CD14-positive monocyte (primary cell): ENCODE data around the gene CNTNAP2. TPM values are rescaled to one million over a fixed set of nuclear protein-coding genes. Genes with fewer than 3 reads are reported as not detected.

ENCODE experiments used
- DNase-seq, 3 donors: peaks; one replicate each; pipeline ENCODE4 v3.0.0-alpha.2; 2011 to 2022
- H2AFZ ChIP-seq: 2 replicates; pipeline ENCODE4 v1.6.0; 2012; ENCODE audit warnings: mild to moderate bottlenecking, low read depth, low read length, inconsistent platforms; ENCODE audit not compliant: insufficient read depth, poor library complexity, severe bottlenecking
- H3K27ac ChIP-seq, 2 donors: 1 replicate in 1 of 2; 2 replicates in 1 of 2; pipeline ENCODE4 v1.5.1; 2012 to 2013; ENCODE audit warnings: low read length in 2 of 2, control low read depth in 1 of 2, inconsistent platforms in 1 of 2, low read depth in 1 of 2, mild to moderate bottlenecking in 1 of 2
- H3K27me3 ChIP-seq, 2 donors: one replicate each; pipeline versions ENCODE4 v1.6.0 to v1.6.1; 2011 to 2013; ENCODE audit warnings: low read length in 2 of 2; ENCODE audit not compliant: control insufficient read depth in 2 of 2, insufficient read depth in 2 of 2
- H3K36me3 ChIP-seq, 2 donors: replicated peaks in 1 of 2; 1 replicate in 1 of 2; 2 replicates in 1 of 2; pipeline versions ENCODE4 v1.5.1 to v1.6.1; 2012 to 2013; ENCODE audit warnings: low read length in 2 of 2, control low read depth in 1 of 2, inconsistent platforms in 1 of 2, mild to moderate bottlenecking in 1 of 2; ENCODE audit not compliant: insufficient read depth in 2 of 2, control insufficient read depth in 1 of 2
- H3K4me1 ChIP-seq, 2 donors: 1 replicate in 1 of 2; 2 replicates in 1 of 2; pipeline versions ENCODE4 v1.5.1 to v1.6.1; 2012 to 2013; ENCODE audit warnings: low read length in 2 of 2, control low read depth in 1 of 2, inconsistent platforms in 1 of 2, mild to moderate bottlenecking in 1 of 2, moderate library complexity in 1 of 2; ENCODE audit not compliant: insufficient read depth in 2 of 2, control insufficient read depth in 1 of 2
- H3K4me2 ChIP-seq: replicated peaks from 2 replicates; pipeline ENCODE3; 2012; ENCODE audit warnings: low read length, moderate library complexity, mild to moderate bottlenecking; ENCODE audit not compliant: poor library complexity, severe bottlenecking; ENCODE audit errors: extremely low read depth
- H3K4me3 ChIP-seq, 3 experiments: fragments of 200-600 bp in 1 of 3; sonication (generic) in 1 of 3; replicated peaks in 1 of 3; 1 replicate in 2 of 3; 2 replicates in 1 of 3; pipeline ENCODE4 v1.5.1; 2011 to 2013; ENCODE audit warnings: low read length in 3 of 3, mild to moderate bottlenecking in 3 of 3, control low read depth in 2 of 3, low read depth in 2 of 3, inconsistent platforms in 1 of 3, moderate library complexity in 1 of 3
- H3K79me2 ChIP-seq: 2 replicates; pipeline ENCODE4 v1.6.0; 2012; ENCODE audit warnings: mild to moderate bottlenecking, control low read depth, inconsistent platforms, low read length, moderate library complexity; ENCODE audit not compliant: insufficient read depth
- H3K9ac ChIP-seq: 2 replicates; pipeline ENCODE4 v1.6.0; 2017; ENCODE audit warnings: low read length, mild to moderate bottlenecking; ENCODE audit not compliant: insufficient read depth, poor library complexity, severe bottlenecking
- H3K9me3 ChIP-seq, 2 donors: replicated peaks in 1 of 2; 1 replicate in 1 of 2; 2 replicates in 1 of 2; pipeline versions ENCODE4 v1.5.1 to v1.6.1; 2012 to 2013; ENCODE audit warnings: low read length in 2 of 2, control low read depth in 1 of 2; ENCODE audit not compliant: control insufficient read depth in 1 of 2, insufficient read depth in 1 of 2
- H4K20me1 ChIP-seq: 2 replicates; pipeline ENCODE4 v1.6.0; 2012; ENCODE audit warnings: mild to moderate bottlenecking, low read length, control low read depth, moderate library complexity; ENCODE audit not compliant: insufficient read depth
- H3K27ac Mint-ChIP-seq, 7 donors: one replicate each; pipeline ENCODE4 v1.8.0; 2020; ENCODE audit warnings: mild to moderate bottlenecking in 7 of 7, mixed read lengths in 7 of 7, moderate library complexity in 6 of 7, inconsistent platforms in 2 of 7
- H3K27me3 Mint-ChIP-seq, 3 donors: one replicate each; pipeline ENCODE4 v1.8.0; 2021 to 2022; ENCODE audit warnings: low read depth in 3 of 3, mild to moderate bottlenecking in 3 of 3, mixed read lengths in 3 of 3, moderate library complexity in 3 of 3, inconsistent platforms in 1 of 3
- H3K36me3 Mint-ChIP-seq, 2 donors: one replicate each; pipeline ENCODE4 v1.8.0; 2020; ENCODE audit warnings: mixed read lengths in 2 of 2, inconsistent platforms in 1 of 2, mild to moderate bottlenecking in 1 of 2
- H3K4me1 Mint-ChIP-seq: one replicate; pipeline ENCODE4 v1.8.0; 2020; ENCODE audit warnings: mild to moderate bottlenecking, mixed read lengths
- H3K4me3 Mint-ChIP-seq, 2 donors: one replicate each; pipeline ENCODE4 v1.8.0; 2020; ENCODE audit warnings: mild to moderate bottlenecking in 2 of 2, mixed read lengths in 2 of 2, moderate library complexity in 1 of 2
- H3K9me3 Mint-ChIP-seq, 7 donors: one replicate each; pipeline ENCODE4 v1.8.0; 2020 to 2022; ENCODE audit warnings: mixed read lengths in 7 of 7, mild to moderate bottlenecking in 6 of 7, moderate library complexity in 6 of 7, inconsistent platforms in 2 of 7
- CTCF ChIP-seq: fragments of 200-600 bp; IDR thresholded peaks from one replicate; pipeline ENCODE4 v1.8.0; 2022; ENCODE audit warnings: antibody characterized with exemption, mild to moderate bottlenecking
- WGBS: methylation state at CpG from one replicate; pipeline ENCODE4 v1.1.5; 2013; ENCODE audit warnings: missing lambda C conversion rate; ENCODE audit not compliant: insufficient coverage; 5-methylcytosine and 5-hydroxymethylcytosine counted together
- intact Hi-C, 2 donors: fragments of 100-400 bp; cut with micrococcal nuclease; formaldehyde crosslinking; loops; one replicate each; pipeline versions ENCODE4 v1.15.0 to v1.15.1; 2023
- polyA plus RNA-seq, 3 donors: library from polyadenylated mRNA; depleted of rRNA in 1 of 3; unstranded in 2 of 3; stranded (reverse) in 1 of 3; fragments of 300-500 nt in 2 of 3; fragments of >200 nt in 1 of 3; fragmentation: Illumina TruSeq in 2 of 3; gene quantifications; 1 replicate in 2 of 3; 2 replicates in 1 of 3; pipeline ENCODE4 v1.2.3, GENCODE V29; 2012 to 2021

Gene CNTNAP2
- polyA plus RNA-seq, 3 donors: 0.01 TPM; not detected in 2

- peaks cover 0 to 3% (median 3%) of the 10 kb centered on the region in 3 donors for H3K27me3 Mint-ChIP-seq
- Histone ChIP-seq H3K9me3 (peaks cover 0 to 1% of the 10 kb centered on the region in 2 donors), H3K27me3 (no peaks in the 10 kb centered on the region), H2AFZ (no peak overlapping the region), H3K79me2 (no peaks in the 10 kb centered on the region), H3K36me3 (no peaks in the 10 kb centered on the region), H3K4me3 (no peak overlapping the region), H3K4me1 (no peaks in the 10 kb centered on the region), H3K9ac (no peak overlapping the region), H3K4me2 (no peak overlapping the region), H3K27ac (no peak overlapping the region), H4K20me1 (no peaks in the 10 kb centered on the region)
- no peak overlapping the region for H3K27ac Mint-ChIP-seq
- intact Hi-C loops: no loop called here
- H3K9me3 Mint-ChIP-seq: peaks cover 0 to 4% (median under 1%) of the 10 kb centered on the region in 7 donors
- H3K4me3 Mint-ChIP-seq: no peak overlapping the region
- H3K36me3 Mint-ChIP-seq: no peaks in the 10 kb centered on the region
- TF ChIP-seq CTCF: no peak
- WGBS: 97% methylated on average over 4 of the region's 7 CpGs
- DNase-seq: no peak
- peaks cover 5% of the 10 kb centered on the region for H3K4me1 Mint-ChIP-seq
These were observed 2128.8 kb downstream of the CNTNAP2 start for GRCh38 chr7:148245381-148245780.

- Histone ChIP-seq H2AFZ (no peak overlapping the region), H3K4me3 (no peak overlapping the region), H3K27me3 (no peaks in the 10 kb centered on the region), H3K4me2 (no peak overlapping the region), H3K36me3 (no peaks in the 10 kb centered on the region), H3K27ac (no peak overlapping the region), H3K79me2 (no peaks in the 10 kb centered on the region), H3K9me3 (peaks cover 14 to 16% of the 10 kb centered on the region in 2 donors), H3K9ac (no peak overlapping the region), H4K20me1 (no peaks in the 10 kb centered on the region), H3K4me1 (no peaks in the 10 kb centered on the region)
- H3K4me3 Mint-ChIP-seq: no peak overlapping the region
- WGBS: 85% methylated on average over 5 of the region's 7 CpGs
- H3K9me3 Mint-ChIP-seq: peaks cover 10 to 23% (median 18%) of the 10 kb centered on the region in 7 donors
- no peak for DNase-seq
- intact Hi-C loops: no loop called here
- no peak for TF ChIP-seq CTCF
- peaks cover 0 to 6% (median 3%) of the 10 kb centered on the region in 3 donors for H3K27me3 Mint-ChIP-seq
- H3K36me3 Mint-ChIP-seq: no peaks in the 10 kb centered on the region
- no peaks in the 10 kb centered on the region for H3K4me1 Mint-ChIP-seq
- H3K27ac Mint-ChIP-seq: peak overlapping the region in 1 of 7 donors; percentile 34
These were observed 2137.0 kb downstream of the CNTNAP2 start for GRCh38 chr7:148253629-148254028.
